ENCODE data around the gene BAIAP2L2.

GRCh38 chr22:38127869-38128268 is 17.4 kb upstream of the BAIAP2L2 start:
- no peak for TF ChIP-seq REST (IDR thresholded peaks at IDR 0.05; ENCODE audit: insufficient read depth in 1 of 2, low read depth in 2 of 2, low read length in 2 of 2)
- TF ChIP-seq POLR2AphosphoS5 (IDR thresholded peaks at IDR 0.05; ENCODE audit: low read depth, low read length) = no peak

All from PFSK-1 (cell line).